PC-9 (cell line): ENCODE data around the gene AK9. TPM values are rescaled to one million over a fixed set of nuclear protein-coding genes. Genes with fewer than 3 reads are reported as not detected.

Experiments
- BruUV-seq: library from RNA; stranded (reverse); fragments of 400-500 nt; replicated peaks from 2 replicates; lab custom pipeline; 2021; lab: Mats Ljungman, UMichigan
- CTCF ChIA-PET: fragments of 300-600 bp; sonication (Branson Sonifier 250); formaldehyde crosslinking; loops from one replicate; lab custom pipeline; 2022; ENCODE audit warnings: antibody characterized with exemption; lab: Charles Lee
- POLR2A ChIA-PET: fragments of 300-600 bp; sonication (Branson Sonifier 250); formaldehyde crosslinking; loops from one replicate; lab custom pipeline; 2022; ENCODE audit warnings: antibody characterized with exemption; ENCODE audit not compliant: unreplicated experiment; lab: Charles Lee
- DNase-seq, 2 experiments: peaks; one replicate each; pipeline versions ENCODE4 v3.0.0 to v3.0.0-alpha.2; 2015 to 2022; ENCODE audit warnings: mixed read lengths in 1 of 2
- H2AFZ ChIP-seq: fragments of 200-600 bp; sonication (generic); 2 replicates; pipeline ENCODE4 v1.8.1; 2017; ENCODE audit warnings: antibody characterized with exemption
- H3F3A ChIP-seq: fragments of 200-600 bp; sonication (generic); 2 replicates; pipeline ENCODE4 v1.8.1; 2017; ENCODE audit warnings: antibody characterized with exemption, mild to moderate bottlenecking, low read depth; ENCODE audit not compliant: insufficient read depth
- H3K27ac ChIP-seq: fragments of 200-600 bp; sonication (generic); 2 replicates; pipeline ENCODE4 v1.6.1; 2016; ENCODE audit warnings: mixed run types
- H3K27me3 ChIP-seq: fragments of 200-600 bp; sonication (generic); 2 replicates; pipeline ENCODE4 v1.6.1; 2016; ENCODE audit warnings: low read depth, mixed run types; ENCODE audit not compliant: insufficient read depth
- H3K36me3 ChIP-seq: fragments of 200-600 bp; sonication (generic); 2 replicates; pipeline ENCODE4 v1.6.1; 2016; ENCODE audit warnings: low read depth, mixed run types
- H3K4me1 ChIP-seq: fragments of 200-600 bp; sonication (generic); replicated peaks from 2 replicates; pipeline ENCODE4 v1.6.1; 2016; ENCODE audit warnings: mixed run types; ENCODE audit not compliant: insufficient read depth
- H3K4me2 ChIP-seq: fragments of 200-600 bp; sonication (generic); 2 replicates; pipeline ENCODE4 v1.6.1; 2017; ENCODE audit warnings: mixed run types
- H3K4me3 ChIP-seq: fragments of 200-600 bp; sonication (generic); 2 replicates; pipeline ENCODE4 v1.6.1; 2016; ENCODE audit warnings: mixed run types
- H3K79me2 ChIP-seq: fragments of 200-600 bp; sonication (generic); 2 replicates; pipeline ENCODE4 v1.6.1; 2017; ENCODE audit warnings: low read depth, mixed run types
- H3K9me2 ChIP-seq: fragments of 200-600 bp; sonication (generic); 2 replicates; pipeline ENCODE4 v1.8.1; 2017; ENCODE audit warnings: mild to moderate bottlenecking; ENCODE audit not compliant: insufficient read depth
- H3K9me3 ChIP-seq: fragments of 200-600 bp; sonication (generic); 2 replicates; pipeline ENCODE4 v1.8.1; 2016; ENCODE audit warnings: low read depth; ENCODE audit not compliant: insufficient read depth
- H4K20me1 ChIP-seq: fragments of 200-600 bp; sonication (generic); 2 replicates; pipeline ENCODE4 v1.8.1; 2017; ENCODE audit not compliant: insufficient read depth
- CTCF ChIP-seq: fragments of 200-600 bp; sonication (generic); conservative IDR thresholded peaks from 2 replicates; pipeline ENCODE4 v1.6.1; 2017; ENCODE audit warnings: mixed run types, antibody characterized with exemption, mild to moderate bottlenecking, moderate library complexity
- EZH2 ChIP-seq: fragments of 200-600 bp; sonication (generic); IDR thresholded peaks from 2 replicates; pipeline ENCODE4 v1.8.0; 2017; ENCODE audit warnings: antibody characterized with exemption, low read depth
- intact Hi-C: fragments of 100-400 bp; cut with micrococcal nuclease; formaldehyde crosslinking; loops from one replicate; pipeline ENCODE4 v1.10.0; 2022; ENCODE audit not compliant: unreplicated experiment
- total RNA-seq: library from RNA; stranded (reverse); gene quantifications from 2 replicates; pipeline ENCODE4 v1.2.3, GENCODE V29; 2021

The AK9 gene
- total RNA-seq, 1 experiment from 2014 or later, result 7.4 TPM

GRCh38 chr6:109446072-109446471 lies 244.9 kb downstream of the AK9 start:
- BruUV-seq, result no TSS peak
- CTCF ChIA-PET, result no interaction called here
- H3K4me2 ChIP-seq, result no peak overlapping the region

GRCh38 chr6:109445382-109445781 lies 245.6 kb downstream of the AK9 start:
- ChIA-PET CTCF (no interaction called here), POLR2A (interaction anchor here (0.6 kb wide), 1 partner anchor 12 kb away, joined by 6 read pairs; no protein-coding TSS in a partner anchor)
- no peak overlapping the region for H3K4me3 ChIP-seq
- H3K9me3 ChIP-seq, result no peaks in the 10 kb centered on the region
- H3K4me2 ChIP-seq, result no peak overlapping the region
- H2AFZ ChIP-seq, result no peak overlapping the region
- BruUV-seq, result no TSS peak
- intact Hi-C loops, result no loop called here
- H3K79me2 ChIP-seq, result peaks cover 18% of the 10 kb centered on the region
- no peak for DNase-seq
- no peak for TF ChIP-seq EZH2
- TF ChIP-seq CTCF, result peak; percentile 30; the same call in 1 of the 2 replicates
- H3K27me3 ChIP-seq, result no peaks in the 10 kb centered on the region
- H3K36me3 ChIP-seq, result 0 out of 2 replicates have a peak, but pooled peaks cover 3% of the 10 kb centered on the region
- H3F3A ChIP-seq, result peaks cover 4% of the 10 kb centered on the region; the same call in 1 of the 2 replicates
- H3K9me2 ChIP-seq, result no peaks in the 10 kb centered on the region
- no peaks in the 10 kb centered on the region for H4K20me1 ChIP-seq
- H3K4me1 ChIP-seq, result peaks cover 7% of the 10 kb centered on the region
- no peak overlapping the region for H3K27ac ChIP-seq

More at GRCh38 chr6:109446072-109446471, 244.9 kb downstream of the AK9 start:
- no peak overlapping the region for H3K4me3 ChIP-seq
- peaks cover 14% of the 10 kb centered on the region for H3K79me2 ChIP-seq
- TF ChIP-seq EZH2, result no peak
- TF ChIP-seq CTCF, result no peak
- H3K9me3 ChIP-seq, result no peaks in the 10 kb centered on the region
- no peaks in the 10 kb centered on the region for H3K27me3 ChIP-seq
- peaks cover 8% of the 10 kb centered on the region; the same call in 1 of the 2 replicates for H3F3A ChIP-seq
- no peaks in the 10 kb centered on the region for H4K20me1 ChIP-seq
- peaks cover 7% of the 10 kb centered on the region for H3K4me1 ChIP-seq
- intact Hi-C loops, result no loop called here
- no peak overlapping the region for H2AFZ ChIP-seq
- no peak for DNase-seq
- H3K27ac ChIP-seq, result no peak overlapping the region
- POLR2A ChIA-PET, result interaction anchor here (0.6 kb wide), 1 partner anchor 245 kb away, joined by 5 read pairs; no protein-coding TSS in a partner anchor
- H3K9me2 ChIP-seq, result no peaks in the 10 kb centered on the region
- H3K36me3 ChIP-seq, result 0 out of 2 replicates have a peak, but pooled peaks cover 3% of the 10 kb centered on the region

- Histone ChIP-seq H3K4me2 (no peak overlapping the region), H3K27me3 (no peaks in the 10 kb centered on the region), H3K27ac (no peak overlapping the region), H3K9me2 (no peaks in the 10 kb centered on the region), H3K4me1 (peaks cover 13% of the 10 kb centered on the region), H3F3A (peaks cover 16% of the 10 kb centered on the region), H4K20me1 (no peaks in the 10 kb centered on the region), H3K79me2 (peaks cover 29% of the 10 kb centered on the region), H3K9me3 (no peaks in the 10 kb centered on the region), H3K4me3 (no peak overlapping the region), H3K36me3 (0 out of 2 replicates have a peak, but pooled peaks cover 3% of the 10 kb centered on the region), H2AFZ (no peak overlapping the region)
- ChIA-PET POLR2A (no interaction called here), CTCF (interaction anchor here (0.6 kb wide), 1 partner anchor 385 kb away, joined by 3 read pairs; no protein-coding TSS in a partner anchor)
- no peak for DNase-seq
- intact Hi-C loops, result no loop called here
- no TSS peak for BruUV-seq
- TF ChIP-seq CTCF, result no peak
- TF ChIP-seq EZH2, result no peak
Measured at GRCh38 chr6:109443425-109443950, 247.5 kb downstream of the AK9 start.

Other genes starting within 250 kb of the AK9 start
- 10.8 and 17.7 TPM in 2 replicates for gene MICAL1, start 235.4 kb downstream of the AK9 start, total RNA-seq
- gene ZBTB24, start 208.0 kb downstream of the AK9 start, total RNA-seq, result 5.4 and 7.2 TPM in 2 replicates
- gene FIG4, start 94 bp upstream of the AK9 start, total RNA-seq, result 15.4 and 16.5 TPM in 2 replicates